KMS-11 (cell line): ENCODE data around the gene CDH4.

Source experiments
- H2AFZ ChIP-seq: fragments of 200-600 bp; sonication (generic); 2 replicates; pipeline ENCODE4 v1.6.1; 2016; ENCODE audit warnings: antibody characterized with exemption, mixed run types, low read depth
- H3K27ac ChIP-seq: fragments of 200-600 bp; sonication (generic); 2 replicates; pipeline ENCODE4 v1.6.1; 2016; ENCODE audit warnings: mild to moderate bottlenecking, mixed run types
- H3K27me3 ChIP-seq: fragments of 200-600 bp; sonication (generic); 2 replicates; pipeline ENCODE4 v1.6.1; 2017; ENCODE audit warnings: mild to moderate bottlenecking, low read depth, mixed run types, moderate library complexity; ENCODE audit not compliant: insufficient read depth
- H3K36me3 ChIP-seq: fragments of 200-600 bp; sonication (generic); 2 replicates; pipeline ENCODE4 v1.6.1; 2017; ENCODE audit warnings: mild to moderate bottlenecking, mixed run types; ENCODE audit not compliant: insufficient read depth
- H3K4me1 ChIP-seq: fragments of 200-600 bp; sonication (generic); 2 replicates; pipeline ENCODE4 v1.6.1; 2016; ENCODE audit warnings: mild to moderate bottlenecking, low read depth, mixed run types; ENCODE audit not compliant: poor library complexity, severe bottlenecking
- H3K4me2 ChIP-seq: fragments of 200-600 bp; sonication (generic); 2 replicates; pipeline ENCODE4 v1.7.0; 2016; ENCODE audit warnings: mild to moderate bottlenecking, mixed run types
- H3K4me3 ChIP-seq: fragments of 200-600 bp; sonication (generic); IDR thresholded peaks from 2 replicates; pipeline ENCODE4 v1.6.1; 2017; ENCODE audit warnings: low read depth, low read length, mixed read lengths; ENCODE audit not compliant: insufficient read depth
- H3K79me2 ChIP-seq: fragments of 200-600 bp; sonication (generic); 2 replicates; pipeline ENCODE4 v1.6.1; 2016; ENCODE audit warnings: low read depth, mixed run types; ENCODE audit not compliant: insufficient read depth
- H3K9ac ChIP-seq: fragments of 200-600 bp; sonication (generic); 2 replicates; pipeline ENCODE4 v1.6.1; 2016; ENCODE audit warnings: mild to moderate bottlenecking, mixed run types
- H4K20me1 ChIP-seq: fragments of 200-600 bp; sonication (generic); 2 replicates; pipeline ENCODE4 v1.6.1; 2016; ENCODE audit warnings: mild to moderate bottlenecking, mixed run types; ENCODE audit not compliant: insufficient read depth
- TF ChIP-seq, protein P1 (sequence below): fragments of 200-600 bp; sonication (generic); conservative IDR thresholded peaks from 2 replicates; pipeline ENCODE4 v1.6.1; 2017; ENCODE audit warnings: low read depth, mild to moderate bottlenecking, antibody characterized with exemption, low read length, moderate library complexity, mixed read lengths

Gene CDH4

DNA sequence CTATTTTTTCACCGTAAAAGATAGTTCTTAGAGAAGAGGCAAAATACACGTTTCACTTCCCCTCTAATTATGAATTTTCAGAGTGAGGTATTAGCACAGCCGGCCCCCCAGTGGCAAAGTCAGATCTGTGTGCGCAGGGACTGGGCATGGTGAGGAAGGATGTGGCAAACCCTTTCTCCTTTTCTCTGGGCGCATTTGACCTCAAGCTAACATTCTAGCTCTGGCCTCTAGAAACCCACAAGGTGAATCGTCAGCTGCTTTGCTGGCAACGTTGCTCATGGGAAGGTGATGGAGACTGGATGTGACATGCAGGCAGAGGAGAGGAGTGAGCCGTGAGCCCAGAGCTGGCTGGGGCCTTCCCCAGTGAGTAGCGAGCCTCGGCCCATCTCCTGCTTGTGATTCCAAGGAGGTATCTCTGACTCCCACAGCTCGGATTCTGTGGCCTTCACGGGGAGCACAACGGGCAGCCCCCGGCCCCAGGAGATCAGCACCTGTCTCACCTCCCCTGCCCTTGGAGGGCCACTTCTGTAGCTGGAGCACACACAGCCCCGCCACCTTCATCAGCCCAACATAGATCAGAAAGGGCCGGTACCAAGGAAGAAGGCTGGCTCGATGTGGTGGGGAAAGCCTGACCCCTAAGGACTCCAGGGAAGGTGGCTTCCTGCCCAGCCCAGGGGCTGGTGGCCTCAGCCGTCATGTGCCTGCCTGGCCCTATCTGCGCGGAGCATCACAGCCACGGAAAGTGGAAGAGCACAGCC, 660.8 kb downstream of the CDH4 start:
- Histone ChIP-seq H3K4me3 (no peak overlapping the region), H3K36me3 (no peaks in the 10 kb centered on the region), H3K9ac (no peak overlapping the region), H3K27ac (no peak overlapping the region), H3K4me1 (no peaks in the 10 kb centered on the region), H2AFZ (no peak overlapping the region), H3K4me2 (no peak overlapping the region), H3K27me3 (peaks cover 80% of the 10 kb centered on the region), H4K20me1 (no peaks in the 10 kb centered on the region), H3K79me2 (no peaks in the 10 kb centered on the region)
- TF ChIP-seq, protein P1, sequence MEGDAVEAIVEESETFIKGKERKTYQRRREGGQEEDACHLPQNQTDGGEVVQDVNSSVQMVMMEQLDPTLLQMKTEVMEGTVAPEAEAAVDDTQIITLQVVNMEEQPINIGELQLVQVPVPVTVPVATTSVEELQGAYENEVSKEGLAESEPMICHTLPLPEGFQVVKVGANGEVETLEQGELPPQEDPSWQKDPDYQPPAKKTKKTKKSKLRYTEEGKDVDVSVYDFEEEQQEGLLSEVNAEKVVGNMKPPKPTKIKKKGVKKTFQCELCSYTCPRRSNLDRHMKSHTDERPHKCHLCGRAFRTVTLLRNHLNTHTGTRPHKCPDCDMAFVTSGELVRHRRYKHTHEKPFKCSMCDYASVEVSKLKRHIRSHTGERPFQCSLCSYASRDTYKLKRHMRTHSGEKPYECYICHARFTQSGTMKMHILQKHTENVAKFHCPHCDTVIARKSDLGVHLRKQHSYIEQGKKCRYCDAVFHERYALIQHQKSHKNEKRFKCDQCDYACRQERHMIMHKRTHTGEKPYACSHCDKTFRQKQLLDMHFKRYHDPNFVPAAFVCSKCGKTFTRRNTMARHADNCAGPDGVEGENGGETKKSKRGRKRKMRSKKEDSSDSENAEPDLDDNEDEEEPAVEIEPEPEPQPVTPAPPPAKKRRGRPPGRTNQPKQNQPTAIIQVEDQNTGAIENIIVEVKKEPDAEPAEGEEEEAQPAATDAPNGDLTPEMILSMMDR, result no peak

DNA sequence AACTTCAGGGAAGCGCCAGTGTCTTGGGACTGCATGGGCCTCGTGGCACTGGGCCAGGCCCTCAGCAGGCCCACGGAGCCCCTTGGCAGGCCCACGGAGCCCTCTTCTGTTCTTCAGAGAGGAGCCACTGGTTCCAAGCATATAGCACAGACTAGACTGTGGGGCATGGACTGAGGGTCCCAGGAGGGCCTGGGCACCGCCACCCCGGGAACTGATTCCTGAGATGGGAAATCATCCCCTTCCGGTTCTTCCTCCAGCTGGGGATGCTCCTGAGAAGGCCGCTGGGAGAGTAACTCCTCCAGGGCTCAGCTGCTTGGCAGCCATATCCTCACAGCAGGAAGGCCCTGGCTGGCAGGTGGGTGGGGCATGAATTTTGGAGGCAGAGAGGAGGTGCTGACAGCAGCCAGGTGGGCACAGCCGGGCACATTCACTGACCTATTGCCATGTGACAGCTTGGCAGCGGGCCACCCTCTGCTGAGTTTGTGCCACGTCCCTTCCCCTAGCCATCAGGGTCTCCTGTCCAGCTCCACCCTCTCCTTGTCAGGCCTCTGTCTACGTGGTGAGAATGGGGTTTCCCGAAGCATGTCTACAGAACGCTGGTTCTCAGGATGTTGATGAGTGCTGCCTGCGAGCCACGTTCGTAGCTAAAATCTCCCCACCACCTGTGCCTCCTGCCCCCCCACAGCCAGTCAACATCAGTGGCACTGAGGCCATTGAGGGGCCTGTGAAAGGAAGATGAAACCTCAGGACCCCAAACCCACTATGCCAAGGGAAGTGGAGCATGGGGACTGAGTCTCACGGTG, 661.6 kb downstream of the CDH4 start:
- Histone ChIP-seq H3K36me3 (no peaks in the 10 kb centered on the region), H4K20me1 (no peaks in the 10 kb centered on the region), H3K27me3 (peaks cover 73% of the 10 kb centered on the region), H3K27ac (no peak overlapping the region), H3K9ac (no peak overlapping the region), H3K4me2 (no peak overlapping the region), H3K4me3 (no peak overlapping the region), H3K79me2 (no peaks in the 10 kb centered on the region), H3K4me1 (no peaks in the 10 kb centered on the region), H2AFZ (no peak overlapping the region)
- TF ChIP-seq, protein P1, result no peak

DNA sequence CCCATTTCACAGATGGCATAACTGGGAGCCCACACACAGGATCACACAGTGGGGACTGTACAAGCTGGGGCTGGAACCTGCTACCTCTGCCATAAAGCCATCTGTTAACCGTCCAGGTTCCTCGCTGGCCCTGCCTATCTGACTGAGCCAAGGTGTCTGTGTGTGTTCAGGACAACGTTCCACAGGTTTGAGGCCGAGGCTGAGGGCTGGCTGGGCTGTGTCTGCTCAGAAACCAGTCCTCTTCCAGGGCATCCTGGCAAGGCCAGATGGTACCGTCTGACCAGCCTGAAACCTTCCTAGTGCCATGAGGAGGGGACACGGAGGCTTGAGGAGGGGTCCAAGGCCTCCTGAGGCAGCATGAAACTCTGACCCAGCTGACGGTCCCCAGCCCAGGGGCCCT, 663.0 kb downstream of the CDH4 start:
- H3K36me3 ChIP-seq, result no peaks in the 10 kb centered on the region
- H3K9ac ChIP-seq, result no peak overlapping the region
- no peaks in the 10 kb centered on the region for H3K79me2 ChIP-seq
- no peak overlapping the region for H3K4me3 ChIP-seq
- H3K4me2 ChIP-seq, result no peak overlapping the region
- TF ChIP-seq, protein P1, result no peak
- H3K4me1 ChIP-seq, result no peaks in the 10 kb centered on the region
- no peaks in the 10 kb centered on the region for H4K20me1 ChIP-seq
- no peak overlapping the region for H3K27ac ChIP-seq
- no peak overlapping the region for H2AFZ ChIP-seq
- peaks cover 60% of the 10 kb centered on the region for H3K27me3 ChIP-seq

DNA sequence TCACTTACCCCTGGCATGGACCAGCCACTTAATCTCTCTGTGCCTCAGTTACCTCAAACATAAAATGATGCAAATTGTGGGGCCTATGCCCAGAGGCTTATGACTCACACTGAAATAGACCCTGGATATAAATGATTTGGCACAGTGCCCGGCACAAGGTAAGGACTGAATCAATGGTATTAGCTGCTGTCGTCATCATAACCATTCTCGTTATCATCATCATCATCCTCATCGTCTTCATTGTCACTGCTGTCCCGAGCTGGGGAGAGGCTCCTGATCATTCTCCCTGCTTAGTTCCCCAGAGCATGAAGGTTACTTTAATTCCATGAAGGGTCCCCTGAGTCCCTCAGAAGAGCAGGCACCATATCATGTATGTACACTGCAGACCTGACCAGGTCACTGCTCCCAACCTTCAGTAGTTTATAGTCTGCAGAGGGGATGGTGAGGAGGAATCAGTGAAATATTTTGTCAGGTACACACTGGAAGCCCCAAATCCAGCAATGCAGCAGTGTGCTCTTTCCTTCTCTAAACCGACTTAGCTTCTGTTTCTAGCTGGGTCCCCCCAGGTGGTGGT, 664.3 kb downstream of the CDH4 start:
- Histone ChIP-seq H3K4me2 (no peak overlapping the region), H4K20me1 (no peaks in the 10 kb centered on the region), H3K4me1 (no peaks in the 10 kb centered on the region), H3K79me2 (no peaks in the 10 kb centered on the region), H3K4me3 (no peak overlapping the region), H2AFZ (no peak overlapping the region), H3K36me3 (no peaks in the 10 kb centered on the region), H3K9ac (no peak overlapping the region), H3K27ac (no peak overlapping the region), H3K27me3 (peaks cover 48% of the 10 kb centered on the region)
- TF ChIP-seq, protein P1, result no peak
